HepG2 (cell line): ENCODE data around the gene SLC6A8. TPM values are rescaled to one million over a fixed set of nuclear protein-coding genes. Genes with fewer than 3 reads are reported as not detected.

ENCODE experiments used
- ATRX ChIP-seq: sonication (generic); formaldehyde crosslinking; IDR thresholded peaks from 2 replicates; pipeline ENCODE4 v1.4.0; 2020; ENCODE audit warnings: missing genetic modification reagents, borderline replicate concordance
- CBX1 ChIP-seq: IDR thresholded peaks from one replicate; pipeline ENCODE4 v1.6.1; 2016; ENCODE audit warnings: antibody characterized with exemption, low read depth
- CSRNP2 ChIP-seq: sonication (generic); formaldehyde crosslinking; conservative IDR thresholded peaks from 2 replicates; pipeline ENCODE4 v1.8.0; 2022; ENCODE audit warnings: low read depth, missing genetic modification reagents
- IRF2 ChIP-seq: IDR thresholded peaks from 2 replicates; pipeline ENCODE4 v1.6.1; 2018; ENCODE audit warnings: missing genetic modification reagents, missing compliant biosample characterization
- KLF16 ChIP-seq, 2 experiments: sonication (generic) in 1 of 2; formaldehyde crosslinking in 1 of 2; IDR thresholded peaks; 2 replicates each; pipeline versions ENCODE4 v1.6.1 to v1.8.0; 2016 to 2023; ENCODE audit warnings: missing genetic modification reagents in 2 of 2, missing compliant biosample characterization in 1 of 2
- MATR3 ChIP-seq: sonication (generic); formaldehyde crosslinking; IDR thresholded peaks from 2 replicates; pipeline ENCODE4 v1.4.0; 2020; ENCODE audit warnings: missing genetic modification reagents
- REL ChIP-seq: sonication (generic); formaldehyde crosslinking; conservative IDR thresholded peaks from 2 replicates; pipeline ENCODE4 v1.8.0; 2022; ENCODE audit warnings: mild to moderate bottlenecking, missing genetic modification reagents, moderate library complexity
- SRSF1 ChIP-seq: fragments of 200-400 bp; formaldehyde crosslinking; optimal IDR thresholded peaks from 2 replicates; pipeline ENCODE3; 2017; ENCODE audit warnings: mild to moderate bottlenecking, low read depth, low read length, moderate library complexity
- ZBTB26 ChIP-seq: IDR thresholded peaks from 2 replicates; pipeline ENCODE4 v1.6.1; 2016; ENCODE audit warnings: missing compliant biosample characterization, missing genetic modification reagents, borderline replicate concordance
- ZBTB39 ChIP-seq: sonication (generic); formaldehyde crosslinking; IDR thresholded peaks from 2 replicates; pipeline ENCODE4 v1.5.0; 2020; ENCODE audit warnings: missing genetic modification reagents
- polyA plus RNA-seq, 8 experiments: library from polyadenylated mRNA; depleted of rRNA in 3 of 8; stranded (reverse) in 7 of 8; unstranded in 1 of 8; fragments of >200 nt; fragmentation: Illumina TruSeq in 4 of 8; extraction: Trizol in 4 of 8; gene quantifications; 2 replicates each; pipeline versions ENCODE4 v1.2.1 to v1.2.3, GENCODE V29; 2011 to 2016; ENCODE audit warnings: low read depth in 4 of 8, missing spikeins in 1 of 8, mixed read lengths in 1 of 8; ENCODE audit not compliant: insufficient read depth in 1 of 8
- total RNA-seq, 5 experiments: library from RNA; depleted of rRNA; stranded (reverse); fragments of >200 nt; fragmentation: Illumina TruSeq; extraction: Trizol; gene quantifications; 2 replicates each; pipeline ENCODE4 v1.2.3, GENCODE V29; 2016; ENCODE audit warnings: low read depth in 1 of 5

The SLC6A8 gene
- total and polyA plus RNA-seq, 2 of the 13 experiments (the other 11 are each of a cell fraction or from before 2014, with no cell fraction given) = 13.9 to 176 TPM

GRCh38 chrX:153709726-153710674 is 22.3 kb downstream of the SLC6A8 start (continued):
- TF ChIP-seq ATRX (no peak), REL (CRISPR knock-in tag) (no peak), SRSF1 (no peak), KLF16 (CRISPR knock-in tag; IDR thresholded peaks at IDR 0.05) (no peak), MATR3 (no peak), ZBTB39 (CRISPR knock-in tag) (no peak), IRF2 (CRISPR knock-in tag) (no peak), CBX1 (no peak), CSRNP2 (no peak), ZBTB26 (CRISPR knock-in tag) (no peak)
